ENCODE measurements around the gene ELOB.

Gene ELOB
- total RNA-seq = 28.3 reads per million, percentile 55 among the genes with 10 or more reads in this experiment

GRCh38 chr16:2777231-2777902 is at the start of gene ELOB:
Gene ELOB, minus strand, starts transcription at chr16:2777280. Its CDS starts 41 bp downstream, at chr16:2777239.
- DNase-seq = peak; percentile 81

- DNase-seq = no peak
Observed at GRCh38 chr16:2825906-2826305, 48.8 kb upstream of the ELOB start.

- no peak for DNase-seq
Observed at GRCh38 chr16:2825049-2825742, 48.1 kb upstream of the ELOB start.

- no peak for DNase-seq
Observed at GRCh38 chr16:2824626-2825025, 47.5 kb upstream of the ELOB start.

DNA sequence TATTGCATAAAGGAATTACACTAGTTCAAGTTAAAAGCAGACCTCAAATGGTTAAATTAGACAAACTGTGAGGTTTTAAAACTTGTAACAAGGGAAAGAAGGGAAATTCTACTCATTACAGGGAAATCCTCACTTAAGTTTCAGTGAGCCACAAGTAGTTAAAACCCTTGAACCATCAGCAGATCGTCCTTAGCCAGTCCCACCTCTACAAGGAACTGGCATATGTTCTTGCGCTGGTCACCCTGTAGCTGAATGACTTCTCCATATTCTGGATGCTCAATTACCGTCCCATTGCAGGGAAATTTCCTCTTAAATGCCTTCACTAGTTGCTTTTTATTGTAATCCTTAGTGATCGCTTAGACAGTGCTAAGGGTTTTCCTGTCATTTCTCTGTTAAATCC is 45.4 kb upstream of the ELOB start:
- DNase-seq = no peak

DNA sequence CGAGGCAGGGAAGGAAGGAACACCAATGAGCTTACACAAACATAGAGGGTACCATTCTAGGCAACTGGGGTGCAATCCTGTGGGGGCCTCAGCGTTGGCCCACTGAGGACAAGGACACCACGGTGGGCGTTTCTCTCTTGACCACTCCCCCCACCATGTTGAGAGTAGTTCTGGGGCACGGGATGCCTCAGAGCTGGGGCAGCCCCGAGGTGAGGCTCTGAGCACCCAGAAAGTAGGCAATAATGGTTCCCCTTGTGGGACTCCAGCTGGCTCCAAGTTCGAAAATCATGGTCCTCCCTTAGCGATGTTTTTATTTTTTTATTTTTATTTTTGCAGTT is 45.0 kb upstream of the ELOB start:
- DNase-seq = no peak

DNA sequence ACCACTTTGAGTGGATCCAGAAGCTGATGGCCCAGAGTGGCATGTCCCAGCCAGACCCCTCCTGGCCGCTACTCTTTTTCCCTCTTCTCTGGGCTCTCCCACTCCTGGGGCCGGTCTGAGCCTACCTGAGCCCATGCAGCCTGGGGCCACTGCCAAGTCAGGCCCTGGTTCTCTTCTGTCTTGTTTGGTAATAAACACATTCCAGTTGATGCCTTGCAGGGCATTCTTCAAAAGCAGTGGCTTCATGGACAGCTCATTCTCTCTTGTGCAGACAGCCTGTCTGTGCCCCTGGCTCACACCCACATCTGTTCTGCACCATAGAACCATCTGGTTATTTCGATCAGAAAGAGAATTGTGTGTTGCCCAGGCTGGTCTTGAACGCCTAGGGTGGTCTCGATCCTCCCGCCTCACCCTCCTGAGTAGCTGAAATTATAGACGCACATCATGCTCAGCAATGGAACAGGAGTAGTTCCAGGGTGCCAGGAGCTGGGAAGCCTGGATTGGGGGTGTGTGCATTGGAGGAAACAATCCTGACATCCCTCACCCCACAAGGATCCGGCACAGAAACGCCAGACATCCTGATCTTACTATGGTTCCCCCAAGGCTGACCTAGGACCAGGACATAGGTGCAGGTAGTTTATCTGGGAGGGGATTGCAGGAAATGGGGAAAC is 44.5 kb upstream of the ELOB start:
- no peak for DNase-seq

DNA sequence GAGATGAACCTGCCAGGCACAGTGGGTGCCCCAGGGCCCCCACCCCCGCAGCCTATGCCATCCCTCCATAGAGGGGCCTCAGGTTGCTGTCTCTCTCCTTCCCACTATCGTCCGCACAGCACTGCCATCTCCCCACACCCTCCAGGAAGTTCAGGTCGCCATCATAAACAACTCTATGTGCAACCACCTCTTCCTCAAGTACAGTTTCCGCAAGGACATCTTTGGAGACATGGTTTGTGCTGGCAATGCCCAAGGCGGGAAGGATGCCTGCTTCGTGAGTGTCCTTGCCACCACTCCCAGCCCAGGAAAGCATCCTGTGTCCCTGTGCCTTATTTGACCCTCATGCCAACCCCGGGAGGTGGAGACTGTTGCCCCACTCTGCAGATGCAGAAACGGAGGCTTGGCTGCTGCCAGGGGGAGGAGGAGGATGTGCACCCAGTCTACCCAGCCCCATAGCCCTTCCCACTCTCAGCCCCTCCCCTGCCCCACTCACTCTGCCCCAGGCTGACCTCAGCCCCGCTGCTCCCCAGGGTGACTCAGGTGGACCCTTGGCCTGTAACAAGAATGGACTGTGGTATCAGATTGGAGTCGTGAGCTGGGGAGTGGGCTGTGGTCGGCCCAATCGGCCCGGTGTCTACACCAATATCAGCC is 43.9 kb upstream of the ELOB start:
- no peak for DNase-seq

GRCh38 chr16:2819939-2820835 is 43.1 kb upstream of the ELOB start:
- no peak for DNase-seq

- DNase-seq = no peak
Observed at GRCh38 chr16:2819179-2819938, 42.3 kb upstream of the ELOB start.

DNA sequence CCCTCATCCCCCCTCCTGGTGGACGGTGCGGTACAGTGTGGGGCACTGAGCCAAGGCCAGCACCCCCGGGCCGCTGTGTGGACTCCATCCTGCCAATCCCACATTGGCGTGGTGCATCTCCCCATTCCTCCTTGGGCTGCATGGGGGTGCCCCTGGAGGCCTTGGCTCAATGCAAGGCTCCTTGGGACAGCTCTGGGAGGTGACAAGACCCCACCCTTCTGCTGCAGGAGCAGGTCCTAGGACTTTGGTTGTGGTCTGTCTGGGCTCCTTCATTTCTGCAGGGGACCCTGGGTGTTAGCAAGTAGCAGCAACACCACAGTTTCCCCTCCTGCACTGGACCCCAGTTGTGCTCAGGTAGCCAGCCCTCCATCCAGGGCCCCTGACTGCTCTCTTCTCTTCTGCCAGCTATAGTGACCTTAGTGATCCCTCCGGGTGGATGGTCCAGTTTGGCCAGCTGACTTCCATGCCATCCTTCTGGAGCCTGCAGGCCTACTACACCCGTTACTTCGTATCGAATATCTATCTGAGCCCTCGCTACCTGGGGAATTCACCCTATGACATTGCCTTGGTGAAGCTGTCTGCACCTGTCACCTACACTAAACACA is 41.3 kb upstream of the ELOB start:
- DNase-seq = no peak

GRCh38 chr16:2817340-2818271 is 40.5 kb upstream of the ELOB start:
- no peak for DNase-seq

- no peak for DNase-seq
Observed at GRCh38 chr16:2816751-2817339, 39.8 kb upstream of the ELOB start, which contains the start of gene PRSS21. Gene PRSS21, plus strand, starts transcription at chr16:2817237. Its CDS starts 32 bp downstream, at chr16:2817269.

DNA sequence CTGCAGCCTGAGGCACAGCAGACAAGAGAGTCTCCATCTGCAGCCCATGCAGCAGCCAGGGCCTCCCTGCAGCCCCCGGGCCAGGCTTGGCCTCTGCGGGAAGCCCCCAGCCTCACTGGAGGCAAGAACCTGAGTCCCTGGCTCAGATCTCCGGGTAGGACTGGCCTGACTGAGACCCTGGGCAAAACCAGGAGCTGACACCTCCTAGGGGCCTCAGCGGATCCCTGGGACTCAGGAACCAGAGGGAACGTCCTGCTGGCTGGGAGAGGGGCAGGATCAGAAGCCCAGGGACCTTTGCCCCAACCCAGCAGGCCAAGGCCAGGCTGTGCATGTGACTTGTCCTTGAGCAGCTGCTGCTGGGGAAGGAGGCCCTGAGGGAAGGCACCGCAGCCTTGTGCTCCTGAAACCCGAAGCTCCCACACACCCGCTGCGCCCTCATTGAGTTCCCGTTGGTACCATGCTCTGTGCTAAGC is 38.3 kb upstream of the ELOB start:
- DNase-seq = no peak

DNA sequence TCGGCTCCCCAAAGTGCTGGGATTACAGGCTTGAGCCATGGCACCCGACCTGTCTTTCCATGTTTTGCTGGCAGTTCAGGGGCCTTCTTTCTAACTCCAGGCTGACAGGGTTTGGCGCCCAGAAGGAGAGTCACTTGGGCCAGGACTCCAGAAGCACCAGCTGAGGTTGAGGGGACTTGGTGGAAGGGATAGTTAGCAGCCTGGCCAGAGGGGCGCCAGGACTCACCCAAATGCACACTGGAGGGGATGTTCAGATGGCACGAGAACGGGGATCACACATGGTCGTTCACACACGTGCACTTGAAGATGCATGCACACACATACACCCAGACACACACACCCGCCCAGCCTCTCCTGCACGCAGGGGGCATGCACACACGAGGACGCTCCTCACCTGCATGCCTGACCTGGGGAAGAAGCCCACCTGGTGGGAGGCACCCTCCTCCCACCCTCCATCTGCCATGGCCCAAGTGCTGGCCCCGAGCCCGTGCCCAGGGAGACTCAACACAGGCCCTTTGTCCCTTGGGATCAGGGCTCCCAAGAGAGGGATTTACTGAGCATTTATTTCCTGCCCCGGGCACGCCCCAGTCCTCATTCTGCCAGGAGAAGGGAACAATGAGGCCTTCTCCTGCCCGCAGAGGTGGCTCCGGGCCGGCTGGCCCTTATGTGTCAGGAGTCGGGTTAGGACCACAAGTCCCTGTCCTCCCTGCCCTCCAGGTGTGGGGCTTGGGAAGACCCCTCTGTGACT is 37.6 kb upstream of the ELOB start:
- DNase-seq = no peak

DNA sequence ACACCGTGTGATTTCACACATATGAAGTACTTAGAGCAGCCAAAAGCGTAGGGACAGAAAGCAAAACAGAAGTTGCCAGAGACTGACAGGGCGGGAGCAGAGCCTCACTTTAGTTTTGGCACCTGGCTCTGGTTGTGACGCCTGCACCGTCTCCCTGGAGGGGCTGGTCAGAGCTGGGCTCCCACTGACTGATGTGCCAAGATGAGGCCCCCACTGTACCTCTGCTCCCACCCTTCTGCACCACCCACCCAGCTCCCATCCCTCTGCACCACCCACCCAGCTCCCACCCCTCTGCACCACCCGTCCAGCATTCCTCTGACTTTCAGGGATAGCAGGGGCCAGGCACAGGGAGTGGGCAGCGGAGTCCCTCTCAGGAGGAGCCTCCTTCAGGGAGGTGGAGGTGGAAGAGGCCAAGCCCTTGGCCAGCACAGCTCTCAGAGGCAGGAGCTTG is 36.7 kb upstream of the ELOB start:
- no peak for DNase-seq

- no peak for DNase-seq
Observed at GRCh38 chr16:2811703-2812471, 34.8 kb upstream of the ELOB start.

DNA sequence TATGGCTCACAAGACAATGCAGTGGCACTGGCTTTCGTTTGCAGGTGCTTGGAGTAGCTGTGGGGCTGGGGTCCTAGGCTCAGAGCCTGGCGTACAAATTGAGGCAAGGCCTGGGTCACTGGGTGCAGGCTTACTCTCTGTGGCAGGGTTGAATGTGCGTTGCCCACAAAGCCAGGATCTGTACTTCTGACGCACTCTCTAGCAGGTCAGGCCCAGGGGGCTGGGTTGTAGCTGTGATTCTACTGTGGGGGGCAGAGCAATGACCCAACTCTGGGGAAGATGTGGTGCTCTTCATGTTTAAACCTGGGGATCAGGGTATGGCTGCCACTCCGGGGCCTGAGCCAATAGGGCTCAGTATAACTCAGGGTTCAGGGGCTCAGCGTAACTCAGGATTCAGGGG is 33.6 kb upstream of the ELOB start:
- DNase-seq = no peak

Data from effector CD4-positive, alpha-beta T cell (primary cell).